Left renal pelvis (tissue), 4 donors: ENCODE results near the gene CAV2. TPM values are rescaled to one million over a fixed set of nuclear protein-coding genes. Genes with fewer than 3 reads are reported as not detected.

Source experiments
- DNase-seq, 4 donors: peaks; one replicate each; pipeline ENCODE4 v3.0.0-alpha.2; 2013; ENCODE audit warnings: low read depth in 4 of 4, low spot score in 3 of 4
- polyA plus RNA-seq, 4 donors: library from polyadenylated mRNA; unstranded; fragments of 120-200 nt; gene quantifications; one replicate each; pipeline ENCODE4 v1.2.1, GENCODE V29; 2013; ENCODE audit not compliant: insufficient read length in 4 of 4

CAV2 gene
- polyA plus RNA-seq, 4 donors = 28.8 to 33.6 (median 30.9) TPM

GRCh38 chr7:116522247-116522646 lies 22.7 kb downstream of the CAV2 start:
- no peak for DNase-seq

- DNase-seq = no peak
Measured at GRCh38 chr7:116524221-116524608, 24.7 kb downstream of the CAV2 start.

- DNase-seq = no peak
Measured at GRCh38 chr7:116524609-116525297, 25.2 kb downstream of the CAV2 start, which contains the start of gene CAV1. Gene CAV1, plus strand, starts transcription at chr7:116525036. Its CDS starts 27 bp downstream, at chr7:116525063.

GRCh38 chr7:116525298-116525912 lies 25.9 kb downstream of the CAV2 start:
- DNase-seq = no peak

- no peak for DNase-seq
Measured at GRCh38 chr7:116525913-116526861, 26.6 kb downstream of the CAV2 start.

GRCh38 chr7:116526897-116527296 lies 27.4 kb downstream of the CAV2 start:
- no peak for DNase-seq

- no peak for DNase-seq
Measured at GRCh38 chr7:116527521-116527920, 28.0 kb downstream of the CAV2 start.

- no peak for DNase-seq
Measured at GRCh38 chr7:116528008-116528789, 28.7 kb downstream of the CAV2 start.

GRCh38 chr7:116529250-116529649 lies 29.7 kb downstream of the CAV2 start:
- no peak for DNase-seq

- no peak for DNase-seq
Measured at GRCh38 chr7:116530107-116530820, 30.7 kb downstream of the CAV2 start.

GRCh38 chr7:116532102-116532688 lies 32.7 kb downstream of the CAV2 start:
- DNase-seq = no peak

- no peak for DNase-seq
Measured at GRCh38 chr7:116534790-116535189, 35.3 kb downstream of the CAV2 start.

- DNase-seq = no peak
Measured at GRCh38 chr7:116535416-116535815, 35.9 kb downstream of the CAV2 start.

- DNase-seq = no peak
Measured at GRCh38 chr7:116538138-116538537, 38.6 kb downstream of the CAV2 start.

GRCh38 chr7:116539879-116540278 lies 40.3 kb downstream of the CAV2 start:
- DNase-seq = no peak

- DNase-seq = no peak
Measured at GRCh38 chr7:116540743-116541142, 41.2 kb downstream of the CAV2 start.

GRCh38 chr7:116541951-116542350 lies 42.4 kb downstream of the CAV2 start:
- DNase-seq = no peak

GRCh38 chr7:116542618-116543017 lies 43.1 kb downstream of the CAV2 start:
- no peak for DNase-seq

- DNase-seq = no peak
Measured at GRCh38 chr7:116543664-116544063, 44.1 kb downstream of the CAV2 start.
